ENCODE data around the gene BAIAP2L2.

- TF ChIP-seq, protein P1, sequence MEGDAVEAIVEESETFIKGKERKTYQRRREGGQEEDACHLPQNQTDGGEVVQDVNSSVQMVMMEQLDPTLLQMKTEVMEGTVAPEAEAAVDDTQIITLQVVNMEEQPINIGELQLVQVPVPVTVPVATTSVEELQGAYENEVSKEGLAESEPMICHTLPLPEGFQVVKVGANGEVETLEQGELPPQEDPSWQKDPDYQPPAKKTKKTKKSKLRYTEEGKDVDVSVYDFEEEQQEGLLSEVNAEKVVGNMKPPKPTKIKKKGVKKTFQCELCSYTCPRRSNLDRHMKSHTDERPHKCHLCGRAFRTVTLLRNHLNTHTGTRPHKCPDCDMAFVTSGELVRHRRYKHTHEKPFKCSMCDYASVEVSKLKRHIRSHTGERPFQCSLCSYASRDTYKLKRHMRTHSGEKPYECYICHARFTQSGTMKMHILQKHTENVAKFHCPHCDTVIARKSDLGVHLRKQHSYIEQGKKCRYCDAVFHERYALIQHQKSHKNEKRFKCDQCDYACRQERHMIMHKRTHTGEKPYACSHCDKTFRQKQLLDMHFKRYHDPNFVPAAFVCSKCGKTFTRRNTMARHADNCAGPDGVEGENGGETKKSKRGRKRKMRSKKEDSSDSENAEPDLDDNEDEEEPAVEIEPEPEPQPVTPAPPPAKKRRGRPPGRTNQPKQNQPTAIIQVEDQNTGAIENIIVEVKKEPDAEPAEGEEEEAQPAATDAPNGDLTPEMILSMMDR (conservative IDR thresholded peaks at IDR 0.05 in 1 of 2, IDR thresholded peaks at IDR 0.05 in 1 of 2; ENCODE audit: extremely low read depth in 1 of 2, insufficient read depth in 1 of 2, low read depth in 1 of 2, low read length in 2 of 2), result no peak
- no peak for TF ChIP-seq EZH2 (IDR thresholded peaks at IDR 0.05; ENCODE audit: borderline replicate concordance, low read length)
Observed at GRCh38 chr22:38120359-38121110, 10.1 kb upstream of the BAIAP2L2 start.
